WTC11 (cell line): ENCODE data around the gene KNSTRN.

Experiments used
- ESRRA ChIP-seq: sonication (generic); formaldehyde crosslinking; IDR thresholded peaks from 2 replicates; pipeline ENCODE4 v1.8.1; 2022; ENCODE audit warnings: mild to moderate bottlenecking, missing genetic modification reagents, borderline replicate concordance
- TF ChIP-seq, protein P1 (sequence below): fragments of 200-600 bp; IDR thresholded peaks from 2 replicates; pipeline ENCODE4 v1.8.0; 2022; ENCODE audit warnings: antibody characterized with exemption

DNA sequence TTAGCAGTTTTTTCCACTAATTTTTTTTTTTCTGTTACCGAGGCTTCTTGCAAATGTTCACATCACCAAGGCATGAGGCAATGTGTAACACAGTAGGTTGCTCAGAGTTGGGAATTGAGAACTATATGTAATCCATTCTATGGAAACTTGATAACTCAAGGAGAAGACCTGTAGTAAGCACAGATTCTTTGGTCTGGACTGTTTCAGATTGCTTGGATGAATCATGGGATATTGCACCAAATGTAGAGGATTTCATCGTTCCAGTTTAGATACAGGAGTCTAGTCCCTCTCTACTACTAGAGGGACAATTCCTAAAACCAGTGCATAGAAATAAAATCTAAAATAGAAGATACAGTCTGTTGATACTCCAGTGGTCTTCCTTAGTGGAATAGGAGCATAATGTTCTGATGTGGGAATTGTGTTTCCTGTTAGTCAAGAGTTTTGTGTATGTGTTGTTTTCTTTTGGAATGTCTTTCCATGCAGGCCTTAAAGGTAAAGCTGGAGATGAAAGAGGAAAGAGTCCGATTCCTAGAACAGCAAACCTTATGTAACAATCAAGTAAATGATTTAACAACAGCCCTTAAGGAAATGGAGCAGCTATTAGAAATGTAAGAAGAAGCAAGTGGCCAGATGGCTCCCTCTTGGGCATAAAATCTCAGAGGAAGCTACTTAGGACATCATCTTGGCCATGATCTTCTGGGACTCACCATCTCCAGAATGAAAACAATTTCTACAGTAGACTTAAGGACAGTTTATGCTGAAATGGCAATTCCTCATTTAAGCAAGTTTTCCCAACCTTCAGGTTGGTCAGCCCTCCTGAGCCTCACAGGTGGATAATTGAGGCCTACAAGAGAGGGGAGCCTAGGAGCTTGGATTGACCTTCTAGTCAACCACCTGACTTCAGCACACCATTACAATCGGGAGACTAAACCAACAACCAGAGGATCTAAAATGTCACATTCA, 10.7 kb downstream of the KNSTRN start:
- TF ChIP-seq, protein P1, sequence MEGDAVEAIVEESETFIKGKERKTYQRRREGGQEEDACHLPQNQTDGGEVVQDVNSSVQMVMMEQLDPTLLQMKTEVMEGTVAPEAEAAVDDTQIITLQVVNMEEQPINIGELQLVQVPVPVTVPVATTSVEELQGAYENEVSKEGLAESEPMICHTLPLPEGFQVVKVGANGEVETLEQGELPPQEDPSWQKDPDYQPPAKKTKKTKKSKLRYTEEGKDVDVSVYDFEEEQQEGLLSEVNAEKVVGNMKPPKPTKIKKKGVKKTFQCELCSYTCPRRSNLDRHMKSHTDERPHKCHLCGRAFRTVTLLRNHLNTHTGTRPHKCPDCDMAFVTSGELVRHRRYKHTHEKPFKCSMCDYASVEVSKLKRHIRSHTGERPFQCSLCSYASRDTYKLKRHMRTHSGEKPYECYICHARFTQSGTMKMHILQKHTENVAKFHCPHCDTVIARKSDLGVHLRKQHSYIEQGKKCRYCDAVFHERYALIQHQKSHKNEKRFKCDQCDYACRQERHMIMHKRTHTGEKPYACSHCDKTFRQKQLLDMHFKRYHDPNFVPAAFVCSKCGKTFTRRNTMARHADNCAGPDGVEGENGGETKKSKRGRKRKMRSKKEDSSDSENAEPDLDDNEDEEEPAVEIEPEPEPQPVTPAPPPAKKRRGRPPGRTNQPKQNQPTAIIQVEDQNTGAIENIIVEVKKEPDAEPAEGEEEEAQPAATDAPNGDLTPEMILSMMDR: no peak
- TF ChIP-seq ESRRA (CRISPR knock-in tag): no peak
